PC-9 (cell line): ENCODE measurements around the gene LSS. TPM values are rescaled to one million over a fixed set of nuclear protein-coding genes. Genes with fewer than 3 reads are reported as not detected.

Experiments used
- BruUV-seq: library from RNA; stranded (reverse); fragments of 400-500 nt; replicated peaks from 2 replicates; lab custom pipeline; 2021; lab: Mats Ljungman, UMichigan
- CTCF ChIA-PET: fragments of 300-600 bp; sonication (Branson Sonifier 250); formaldehyde crosslinking; loops from one replicate; lab custom pipeline; 2022; ENCODE audit warnings: antibody characterized with exemption; lab: Charles Lee
- POLR2A ChIA-PET: fragments of 300-600 bp; sonication (Branson Sonifier 250); formaldehyde crosslinking; loops from one replicate; lab custom pipeline; 2022; ENCODE audit warnings: antibody characterized with exemption; ENCODE audit not compliant: unreplicated experiment; lab: Charles Lee
- DNase-seq, 2 experiments: peaks; one replicate each; pipeline versions ENCODE4 v3.0.0 to v3.0.0-alpha.2; 2015 to 2022; ENCODE audit warnings: mixed read lengths in 1 of 2
- H2AFZ ChIP-seq: fragments of 200-600 bp; sonication (generic); 2 replicates; pipeline ENCODE4 v1.8.1; 2017; ENCODE audit warnings: antibody characterized with exemption
- H3F3A ChIP-seq: fragments of 200-600 bp; sonication (generic); 2 replicates; pipeline ENCODE4 v1.8.1; 2017; ENCODE audit warnings: antibody characterized with exemption, mild to moderate bottlenecking, low read depth; ENCODE audit not compliant: insufficient read depth
- H3K27ac ChIP-seq: fragments of 200-600 bp; sonication (generic); 2 replicates; pipeline ENCODE4 v1.6.1; 2016; ENCODE audit warnings: mixed run types
- H3K27me3 ChIP-seq: fragments of 200-600 bp; sonication (generic); 2 replicates; pipeline ENCODE4 v1.6.1; 2016; ENCODE audit warnings: low read depth, mixed run types; ENCODE audit not compliant: insufficient read depth
- H3K36me3 ChIP-seq: fragments of 200-600 bp; sonication (generic); 2 replicates; pipeline ENCODE4 v1.6.1; 2016; ENCODE audit warnings: low read depth, mixed run types
- H3K4me1 ChIP-seq: fragments of 200-600 bp; sonication (generic); replicated peaks from 2 replicates; pipeline ENCODE4 v1.6.1; 2016; ENCODE audit warnings: mixed run types; ENCODE audit not compliant: insufficient read depth
- H3K4me2 ChIP-seq: fragments of 200-600 bp; sonication (generic); 2 replicates; pipeline ENCODE4 v1.6.1; 2017; ENCODE audit warnings: mixed run types
- H3K4me3 ChIP-seq: fragments of 200-600 bp; sonication (generic); 2 replicates; pipeline ENCODE4 v1.6.1; 2016; ENCODE audit warnings: mixed run types
- H3K79me2 ChIP-seq: fragments of 200-600 bp; sonication (generic); 2 replicates; pipeline ENCODE4 v1.6.1; 2017; ENCODE audit warnings: low read depth, mixed run types
- H3K9me2 ChIP-seq: fragments of 200-600 bp; sonication (generic); 2 replicates; pipeline ENCODE4 v1.8.1; 2017; ENCODE audit warnings: mild to moderate bottlenecking; ENCODE audit not compliant: insufficient read depth
- H3K9me3 ChIP-seq: fragments of 200-600 bp; sonication (generic); 2 replicates; pipeline ENCODE4 v1.8.1; 2016; ENCODE audit warnings: low read depth; ENCODE audit not compliant: insufficient read depth
- H4K20me1 ChIP-seq: fragments of 200-600 bp; sonication (generic); 2 replicates; pipeline ENCODE4 v1.8.1; 2017; ENCODE audit not compliant: insufficient read depth
- CTCF ChIP-seq: fragments of 200-600 bp; sonication (generic); conservative IDR thresholded peaks from 2 replicates; pipeline ENCODE4 v1.6.1; 2017; ENCODE audit warnings: mixed run types, antibody characterized with exemption, mild to moderate bottlenecking, moderate library complexity
- EZH2 ChIP-seq: fragments of 200-600 bp; sonication (generic); IDR thresholded peaks from 2 replicates; pipeline ENCODE4 v1.8.0; 2017; ENCODE audit warnings: antibody characterized with exemption, low read depth
- intact Hi-C: fragments of 100-400 bp; cut with micrococcal nuclease; formaldehyde crosslinking; loops from one replicate; pipeline ENCODE4 v1.10.0; 2022; ENCODE audit not compliant: unreplicated experiment
- total RNA-seq: library from RNA; stranded (reverse); gene quantifications from 2 replicates; pipeline ENCODE4 v1.2.3, GENCODE V29; 2021

LSS gene
- total RNA-seq, 1 experiment from 2014 or later: 92.3 TPM

GRCh38 chr21:46265736-46266525 lies 37.4 kb upstream of the LSS start:
- no peak for DNase-seq
- H3K27me3 ChIP-seq: no peaks in the 10 kb centered on the region
- TF ChIP-seq EZH2 (no peak), CTCF (no peak)
- intact Hi-C loops: no loop called here
- no peaks in the 10 kb centered on the region for H3K79me2 ChIP-seq
- no peaks in the 10 kb centered on the region for H3K4me1 ChIP-seq
- no peak overlapping the region for H2AFZ ChIP-seq
- no peak overlapping the region for H3K4me2 ChIP-seq
- no peaks in the 10 kb centered on the region; the same call in 1 of the 2 replicates for H4K20me1 ChIP-seq
- H3K9me3 ChIP-seq: no peaks in the 10 kb centered on the region
- CTCF ChIA-PET: no interaction called here
- peaks cover 8% of the 10 kb centered on the region; the same call in 1 of the 2 replicates for H3K36me3 ChIP-seq
- POLR2A ChIA-PET: no interaction called here
- no peaks in the 10 kb centered on the region for H3K9me2 ChIP-seq
- no TSS peak for BruUV-seq
- H3K4me3 ChIP-seq: no peak overlapping the region
- H3K27ac ChIP-seq: no peak overlapping the region
- H3F3A ChIP-seq: peaks cover 11% of the 10 kb centered on the region; the same call in 1 of the 2 replicates

- ChIA-PET POLR2A (no interaction called here), CTCF (no interaction called here)
- DNase-seq: no peak
- Histone ChIP-seq H3K27ac (no peak overlapping the region), H3K9me2 (no peaks in the 10 kb centered on the region), H2AFZ (no peak overlapping the region), H3K4me2 (no peak overlapping the region), H3K4me1 (no peaks in the 10 kb centered on the region), H3K36me3 (no peaks in the 10 kb centered on the region; the same call in 1 of the 2 replicates), H4K20me1 (no peaks in the 10 kb centered on the region; the same call in 1 of the 2 replicates), H3K9me3 (no peaks in the 10 kb centered on the region), H3K27me3 (no peaks in the 10 kb centered on the region), H3F3A (peaks cover 2% of the 10 kb centered on the region; the same call in 1 of the 2 replicates), H3K79me2 (no peaks in the 10 kb centered on the region), H3K4me3 (no peak overlapping the region)
- BruUV-seq: no TSS peak
- intact Hi-C loops: no loop called here
- TF ChIP-seq EZH2 (no peak), CTCF (no peak)
Measured at GRCh38 chr21:46264690-46265144, 36.1 kb upstream of the LSS start.

- no peaks in the 10 kb centered on the region for H3K27me3 ChIP-seq
- no peaks in the 10 kb centered on the region for H3K4me1 ChIP-seq
- H3F3A ChIP-seq: no peaks in the 10 kb centered on the region; the same call in 1 of the 2 replicates
- CTCF ChIA-PET: no interaction called here
- H3K27ac ChIP-seq: no peak overlapping the region
- no peaks in the 10 kb centered on the region; the same call in 1 of the 2 replicates for H3K36me3 ChIP-seq
- no peak overlapping the region for H3K4me3 ChIP-seq
- no peaks in the 10 kb centered on the region for H4K20me1 ChIP-seq
- no peak overlapping the region for H3K4me2 ChIP-seq
- no peak for TF ChIP-seq EZH2
- no peak for TF ChIP-seq CTCF
- H3K9me3 ChIP-seq: no peaks in the 10 kb centered on the region
- no peaks in the 10 kb centered on the region for H3K9me2 ChIP-seq
- H3K79me2 ChIP-seq: no peaks in the 10 kb centered on the region
- intact Hi-C loops: no loop called here
- no peak for DNase-seq
- H2AFZ ChIP-seq: no peak overlapping the region
- BruUV-seq: no TSS peak
- POLR2A ChIA-PET: no interaction called here
Measured at GRCh38 chr21:46264046-46264689, 35.6 kb upstream of the LSS start.
